OCI-LY1 (cell line): ENCODE measurements around the gene ZNF629.

Experiments used
- H2AFZ ChIP-seq: fragments of 200-600 bp; sonication (generic), shearing (Covaris generic); 2 replicates; pipeline ENCODE4 v1.6.0; 2014; ENCODE audit warnings: antibody characterized with exemption, mild to moderate bottlenecking, low read length
- H3F3A ChIP-seq: fragments of 200-600 bp; sonication (generic), shearing (Covaris generic); 2 replicates; pipeline ENCODE4 v1.6.0; 2014; ENCODE audit warnings: mild to moderate bottlenecking, antibody characterized with exemption, low read length, moderate library complexity; ENCODE audit not compliant: insufficient read depth
- H3K27ac ChIP-seq: fragments of 200-600 bp; sonication (generic); 2 replicates; pipeline ENCODE4 v1.5.1; 2014; ENCODE audit warnings: low read length, mixed run types, mild to moderate bottlenecking, low read depth; ENCODE audit not compliant: poor library complexity, severe bottlenecking
- H3K27me3 ChIP-seq: fragments of 200-600 bp; sonication (generic); 2 replicates; pipeline ENCODE4 v1.6.0; 2014; ENCODE audit warnings: antibody characterized with exemption, mild to moderate bottlenecking, low read length, moderate library complexity; ENCODE audit not compliant: insufficient read depth
- H3K36me3 ChIP-seq: fragments of 200-600 bp; sonication (generic); 2 replicates; pipeline ENCODE4 v1.6.1; 2014; ENCODE audit warnings: mild to moderate bottlenecking, antibody characterized with exemption, low read length, moderate library complexity, mixed read lengths; ENCODE audit not compliant: insufficient read depth
- H3K4me1 ChIP-seq: fragments of 200-600 bp; sonication (generic); 2 replicates; pipeline ENCODE4 v1.5.1; 2014; ENCODE audit warnings: mild to moderate bottlenecking, low read length, moderate library complexity; ENCODE audit not compliant: insufficient read depth, severe bottlenecking
- H3K4me2 ChIP-seq: fragments of 200-600 bp; sonication (generic), shearing (Covaris generic); 2 replicates; pipeline ENCODE4 v1.6.1; 2014; ENCODE audit warnings: low read length
- H3K4me3 ChIP-seq: fragments of 200-600 bp; sonication (generic); 2 replicates; pipeline ENCODE4 v1.5.1; 2014; ENCODE audit warnings: low read length, low read depth, mild to moderate bottlenecking, mixed read lengths; ENCODE audit not compliant: poor library complexity, severe bottlenecking
- H3K79me2 ChIP-seq: fragments of 200-600 bp; shearing (Covaris generic); 2 replicates; pipeline ENCODE4 v1.6.1; 2016; ENCODE audit warnings: mixed run types, low read length, mixed read lengths; ENCODE audit not compliant: insufficient read depth
- H3K9ac ChIP-seq: fragments of 200-600 bp; sonication (generic), shearing (Covaris generic); 2 replicates; pipeline ENCODE4 v1.6.1; 2014; ENCODE audit warnings: mild to moderate bottlenecking, low read length, mixed read lengths
- H3K9me2 ChIP-seq: fragments of 200-600 bp; sonication (generic), shearing (Covaris generic); 2 replicates; pipeline ENCODE4 v1.6.1; 2014; ENCODE audit warnings: low read depth, mild to moderate bottlenecking, low read length, mixed read lengths
- H3K9me3 ChIP-seq: fragments of 200-600 bp; shearing (Covaris generic); 2 replicates; pipeline ENCODE4 v1.6.1; 2014; ENCODE audit warnings: low read length, mixed read lengths
- H4K20me1 ChIP-seq: fragments of 200-600 bp; sonication (generic), shearing (Covaris generic); 2 replicates; pipeline ENCODE4 v1.6.0; 2016; ENCODE audit warnings: mild to moderate bottlenecking, low read length; ENCODE audit not compliant: insufficient read depth
- EZH2 ChIP-seq: fragments of 200-600 bp; sonication (generic), shearing (Covaris generic); IDR thresholded peaks from 2 replicates; pipeline ENCODE4 v1.8.0; 2017; ENCODE audit warnings: borderline replicate concordance, mixed run types, mild to moderate bottlenecking, antibody characterized with exemption, low read length, moderate library complexity, mixed read lengths
- TF ChIP-seq, protein P1 (sequence below): fragments of 200-600 bp; sonication (generic), shearing (Covaris generic); IDR thresholded peaks from 2 replicates; pipeline ENCODE4 v1.5.1; 2017; ENCODE audit warnings: mild to moderate bottlenecking, antibody characterized with exemption, low read length, moderate library complexity, mixed read lengths

The ZNF629 gene

DNA sequence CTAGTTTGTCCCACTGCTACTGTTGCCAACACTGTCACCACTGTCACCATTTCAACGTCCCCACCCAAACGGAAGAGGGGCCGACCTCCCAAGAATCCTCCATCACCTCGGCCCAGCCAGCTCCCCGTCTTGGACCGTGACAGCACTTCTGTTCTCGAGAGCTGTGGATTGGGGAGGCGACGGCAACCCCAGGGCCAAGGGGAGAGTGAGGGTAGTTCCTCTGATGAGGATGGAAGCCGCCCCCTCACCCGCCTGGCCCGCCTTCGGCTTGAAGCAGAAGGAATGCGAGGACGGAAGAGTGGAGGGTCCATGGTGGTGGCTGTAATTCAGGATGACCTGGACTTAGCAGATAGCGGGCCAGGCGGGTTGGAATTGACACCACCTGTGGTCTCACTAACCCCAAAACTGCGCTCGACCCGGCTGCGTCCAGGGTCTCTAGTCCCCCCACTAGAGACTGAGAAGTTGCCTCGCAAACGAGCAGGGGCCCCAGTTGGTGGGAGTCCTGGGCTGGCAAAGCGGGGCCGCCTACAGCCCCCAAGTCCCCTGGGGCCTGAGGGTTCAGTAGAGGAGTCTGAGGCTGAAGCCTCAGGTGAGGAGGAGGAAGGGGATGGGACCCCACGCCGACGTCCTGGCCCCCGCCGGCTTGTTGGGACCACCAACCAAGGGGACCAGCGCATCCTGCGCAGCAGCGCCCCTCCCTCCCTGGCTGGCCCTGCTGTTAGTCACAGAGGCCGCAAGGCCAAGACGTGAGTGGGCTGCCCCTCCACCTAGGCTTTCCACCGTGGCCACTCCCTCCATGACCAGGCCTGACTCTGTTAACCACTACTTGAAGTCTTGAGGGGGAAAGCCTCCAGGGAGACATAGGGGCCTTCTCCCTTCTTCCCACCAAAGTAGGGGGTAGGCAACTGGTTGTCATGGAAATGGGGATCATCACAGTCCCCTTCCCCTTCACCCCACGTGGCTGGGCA is 47.7 kb downstream of the ZNF629 start:
- no peaks in the 10 kb centered on the region for H3K9me3 ChIP-seq
- H3K4me2 ChIP-seq = no peak overlapping the region
- no peak overlapping the region for H3K27ac ChIP-seq
- no peak overlapping the region for H3K9ac ChIP-seq
- no peaks in the 10 kb centered on the region for H3K27me3 ChIP-seq
- H4K20me1 ChIP-seq = no peaks in the 10 kb centered on the region
- TF ChIP-seq EZH2 = no peak
- TF ChIP-seq, protein P1, sequence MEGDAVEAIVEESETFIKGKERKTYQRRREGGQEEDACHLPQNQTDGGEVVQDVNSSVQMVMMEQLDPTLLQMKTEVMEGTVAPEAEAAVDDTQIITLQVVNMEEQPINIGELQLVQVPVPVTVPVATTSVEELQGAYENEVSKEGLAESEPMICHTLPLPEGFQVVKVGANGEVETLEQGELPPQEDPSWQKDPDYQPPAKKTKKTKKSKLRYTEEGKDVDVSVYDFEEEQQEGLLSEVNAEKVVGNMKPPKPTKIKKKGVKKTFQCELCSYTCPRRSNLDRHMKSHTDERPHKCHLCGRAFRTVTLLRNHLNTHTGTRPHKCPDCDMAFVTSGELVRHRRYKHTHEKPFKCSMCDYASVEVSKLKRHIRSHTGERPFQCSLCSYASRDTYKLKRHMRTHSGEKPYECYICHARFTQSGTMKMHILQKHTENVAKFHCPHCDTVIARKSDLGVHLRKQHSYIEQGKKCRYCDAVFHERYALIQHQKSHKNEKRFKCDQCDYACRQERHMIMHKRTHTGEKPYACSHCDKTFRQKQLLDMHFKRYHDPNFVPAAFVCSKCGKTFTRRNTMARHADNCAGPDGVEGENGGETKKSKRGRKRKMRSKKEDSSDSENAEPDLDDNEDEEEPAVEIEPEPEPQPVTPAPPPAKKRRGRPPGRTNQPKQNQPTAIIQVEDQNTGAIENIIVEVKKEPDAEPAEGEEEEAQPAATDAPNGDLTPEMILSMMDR = no peak
- H3K4me1 ChIP-seq = no peaks in the 10 kb centered on the region
- H3K4me3 ChIP-seq = no peak overlapping the region
- no peak overlapping the region for H2AFZ ChIP-seq
- H3K36me3 ChIP-seq = peaks cover 73% of the 10 kb centered on the region
- H3K9me2 ChIP-seq = no peaks in the 10 kb centered on the region
- no peaks in the 10 kb centered on the region for H3K79me2 ChIP-seq
- H3F3A ChIP-seq = no peaks in the 10 kb centered on the region

DNA sequence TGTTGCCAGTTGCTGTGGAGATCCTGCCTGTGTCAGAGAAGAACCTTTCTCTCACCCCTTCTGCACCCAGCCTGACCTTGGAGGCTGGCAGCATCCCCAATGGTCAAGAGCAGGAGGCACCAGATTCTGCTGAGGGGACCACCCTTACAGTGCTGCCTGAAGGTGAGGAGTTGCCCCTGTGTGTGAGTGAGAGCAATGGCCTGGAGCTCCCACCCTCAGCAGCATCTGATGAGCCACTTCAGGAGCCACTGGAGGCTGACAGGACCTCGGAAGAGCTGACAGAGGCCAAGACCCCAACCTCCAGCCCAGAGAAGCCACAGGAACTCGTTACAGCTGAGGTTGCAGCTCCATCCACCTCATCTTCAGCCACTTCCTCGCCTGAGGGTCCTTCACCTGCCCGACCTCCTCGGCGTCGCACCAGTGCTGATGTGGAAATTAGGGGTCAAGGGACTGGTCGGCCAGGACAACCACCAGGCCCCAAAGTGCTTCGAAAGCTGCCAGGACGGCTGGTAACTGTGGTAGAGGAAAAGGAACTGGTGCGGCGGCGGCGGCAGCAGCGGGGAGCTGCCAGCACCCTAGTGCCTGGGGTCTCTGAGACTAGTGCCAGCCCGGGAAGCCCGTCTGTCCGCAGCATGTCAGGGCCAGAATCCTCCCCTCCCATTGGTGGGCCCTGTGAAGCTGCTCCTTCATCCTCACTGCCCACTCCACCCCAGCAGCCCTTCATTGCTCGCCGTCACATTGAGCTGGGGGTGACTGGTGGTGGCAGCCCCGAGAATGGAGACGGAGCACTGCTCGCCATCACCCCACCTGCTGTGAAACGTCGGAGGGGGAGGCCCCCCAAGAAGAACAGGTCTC is 49.0 kb downstream of the ZNF629 start:
- no peaks in the 10 kb centered on the region for H3K27me3 ChIP-seq
- H3K4me3 ChIP-seq = no peak overlapping the region
- no peaks in the 10 kb centered on the region for H3K9me3 ChIP-seq
- H3F3A ChIP-seq = no peaks in the 10 kb centered on the region
- no peak overlapping the region for H3K9ac ChIP-seq
- H3K36me3 ChIP-seq = peaks cover 77% of the 10 kb centered on the region
- TF ChIP-seq, protein P1 = no peak
- TF ChIP-seq EZH2 = no peak
- no peaks in the 10 kb centered on the region for H3K4me1 ChIP-seq
- H3K9me2 ChIP-seq = no peaks in the 10 kb centered on the region
- no peak overlapping the region for H3K4me2 ChIP-seq
- H2AFZ ChIP-seq = no peak overlapping the region
- no peak overlapping the region for H3K27ac ChIP-seq
- no peaks in the 10 kb centered on the region for H3K79me2 ChIP-seq
- H4K20me1 ChIP-seq = no peaks in the 10 kb centered on the region

DNA sequence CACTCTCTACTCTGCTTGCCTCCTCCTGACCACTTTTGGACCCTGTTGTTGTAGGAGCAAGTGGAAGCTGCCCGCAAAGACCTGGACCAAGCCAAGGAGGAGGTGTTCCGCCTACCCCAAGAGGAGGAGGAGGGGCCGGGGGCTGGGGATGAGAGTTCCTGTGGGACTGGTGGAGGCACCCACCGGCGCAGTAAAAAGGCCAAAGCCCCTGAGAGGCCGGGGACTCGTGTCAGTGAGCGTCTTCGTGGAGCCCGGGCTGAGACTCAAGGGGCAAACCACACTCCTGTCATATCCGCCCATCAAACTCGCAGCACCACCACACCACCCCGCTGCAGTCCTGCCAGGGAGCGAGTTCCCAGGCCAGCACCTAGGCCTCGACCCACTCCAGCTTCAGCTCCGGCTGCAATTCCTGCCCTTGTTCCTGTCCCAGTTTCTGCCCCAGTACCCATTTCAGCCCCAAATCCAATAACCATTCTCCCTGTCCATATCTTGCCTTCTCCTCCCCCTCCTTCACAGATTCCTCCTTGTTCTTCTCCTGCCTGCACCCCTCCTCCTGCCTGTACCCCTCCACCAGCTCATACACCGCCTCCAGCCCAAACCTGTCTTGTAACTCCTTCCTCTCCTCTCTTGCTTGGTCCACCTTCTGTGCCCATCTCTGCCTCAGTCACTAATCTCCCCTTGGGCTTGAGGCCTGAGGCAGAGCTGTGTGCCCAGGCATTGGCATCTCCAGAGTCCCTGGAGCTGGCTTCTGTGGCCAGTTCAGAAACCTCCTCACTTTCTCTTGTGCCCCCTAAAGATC is 49.8 kb downstream of the ZNF629 start:
- H3K27me3 ChIP-seq = no peaks in the 10 kb centered on the region
- no peaks in the 10 kb centered on the region for H3K79me2 ChIP-seq
- H3K9ac ChIP-seq = no peak overlapping the region
- H3K4me1 ChIP-seq = no peaks in the 10 kb centered on the region
- H3K4me3 ChIP-seq = no peak overlapping the region
- peaks cover 82% of the 10 kb centered on the region for H3K36me3 ChIP-seq
- H3K9me3 ChIP-seq = no peaks in the 10 kb centered on the region
- no peaks in the 10 kb centered on the region for H3F3A ChIP-seq
- no peaks in the 10 kb centered on the region for H3K9me2 ChIP-seq
- H2AFZ ChIP-seq = no peak overlapping the region
- TF ChIP-seq, protein P1 = no peak
- H4K20me1 ChIP-seq = no peaks in the 10 kb centered on the region
- H3K27ac ChIP-seq = no peak overlapping the region
- H3K4me2 ChIP-seq = no peak overlapping the region
